ENCODE data around the gene ECHDC3.
A peak's percentile ranks its signal among the peaks of the same experiment; 100 is the strongest.
"Not testable (repeated sequence)": the region's sequence is repeated elsewhere in the genome, so short reads cannot be mapped to it uniquely, and the experiment has no call there.

Gene ECHDC3, protein sequence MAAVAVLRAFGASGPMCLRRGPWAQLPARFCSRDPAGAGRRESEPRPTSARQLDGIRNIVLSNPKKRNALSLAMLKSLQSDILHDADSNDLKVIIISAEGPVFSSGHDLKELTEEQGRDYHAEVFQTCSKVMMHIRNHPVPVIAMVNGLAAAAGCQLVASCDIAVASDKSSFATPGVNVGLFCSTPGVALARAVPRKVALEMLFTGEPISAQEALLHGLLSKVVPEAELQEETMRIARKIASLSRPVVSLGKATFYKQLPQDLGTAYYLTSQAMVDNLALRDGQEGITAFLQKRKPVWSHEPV

DNA sequence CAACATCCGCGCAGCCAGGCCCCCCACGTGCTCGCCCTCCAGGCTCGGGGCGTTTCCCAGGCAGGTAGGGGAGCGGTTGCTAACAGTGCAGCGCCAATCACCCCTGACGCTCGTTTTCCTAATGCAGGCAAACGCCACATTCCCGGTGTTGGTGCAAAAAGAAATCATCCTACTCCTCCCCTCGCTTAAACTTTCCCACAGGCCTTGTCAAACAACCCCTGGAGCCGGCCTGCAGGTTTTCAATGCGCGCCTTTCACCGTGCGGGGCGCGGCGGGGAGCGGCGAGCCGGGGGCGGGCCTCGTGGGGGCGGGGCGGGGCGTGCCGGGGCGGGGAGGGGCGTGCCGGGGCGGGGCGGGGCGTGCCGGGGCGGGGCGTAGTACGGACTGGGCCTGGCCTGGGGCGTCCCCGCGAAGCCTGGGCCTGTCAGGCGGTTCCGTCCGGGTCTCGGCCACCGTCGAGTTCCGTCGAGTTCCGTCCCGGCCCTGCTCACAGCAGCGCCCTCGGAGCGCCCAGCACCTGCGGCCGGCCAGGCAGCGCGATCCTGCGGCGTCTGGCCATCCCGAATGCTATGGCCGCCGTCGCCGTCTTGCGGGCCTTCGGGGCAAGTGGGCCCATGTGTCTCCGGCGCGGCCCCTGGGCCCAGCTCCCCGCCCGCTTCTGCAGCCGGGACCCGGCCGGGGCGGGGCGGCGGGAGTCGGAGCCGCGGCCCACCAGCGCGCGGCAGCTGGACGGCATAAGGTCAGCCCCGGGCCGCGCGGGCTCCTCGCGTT lies at the start of gene ECHDC3:
ECHDC3 (plus strand) TSS at position 374 of the 770 bp plus-strand sequence; CDS start at position 569, 195 bp downstream.
- peak; percentile 61 for DNase-seq

DNA sequence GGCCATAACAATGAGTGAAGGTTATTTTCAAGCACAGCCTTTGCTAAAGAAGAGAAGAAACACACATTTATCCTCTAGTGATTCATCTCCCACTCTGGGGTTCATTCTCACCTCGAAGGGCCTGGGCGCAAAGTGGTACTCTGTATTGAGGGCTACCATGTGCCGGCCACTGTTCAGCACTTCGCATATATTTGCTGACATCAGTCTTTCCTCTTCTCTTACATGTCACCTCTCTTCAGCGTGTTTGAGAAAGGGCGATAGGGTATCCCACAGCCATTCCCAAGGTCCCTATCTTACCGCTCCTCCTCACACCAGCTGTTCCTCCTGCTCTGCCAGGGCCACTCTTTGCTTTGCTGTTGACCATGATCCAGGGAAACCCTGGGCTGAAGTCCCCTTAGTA lies 48.8 kb upstream of the ECHDC3 start:
- DNase-seq, result no peak

DNA sequence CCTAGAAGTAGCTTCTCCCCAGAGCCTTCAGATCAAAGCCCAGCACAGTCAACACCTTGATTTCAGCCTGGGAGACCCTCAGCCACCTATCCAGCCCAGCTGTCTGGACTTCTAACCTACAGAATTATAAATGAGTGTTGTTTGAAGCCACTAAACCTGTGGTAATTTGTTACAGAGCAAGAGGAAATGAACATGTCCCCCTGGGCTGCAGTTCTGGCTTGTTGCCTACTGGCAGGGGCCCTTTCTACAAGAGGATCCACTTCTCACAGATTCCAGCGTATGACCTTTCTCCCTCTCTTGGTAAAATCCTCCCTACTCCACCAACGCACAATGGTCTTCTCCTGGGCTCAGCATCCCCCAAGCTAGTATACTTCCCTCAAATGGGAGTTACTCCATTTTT lies 46.4 kb upstream of the ECHDC3 start:
- DNase-seq, result no peak

- no peak for DNase-seq
These were observed 44.3 kb upstream of the ECHDC3 start for GRCh38 chr10:11697718-11698527.

GRCh38 chr10:11698691-11699549 lies 43.3 kb upstream of the ECHDC3 start:
- no peak for DNase-seq

DNA sequence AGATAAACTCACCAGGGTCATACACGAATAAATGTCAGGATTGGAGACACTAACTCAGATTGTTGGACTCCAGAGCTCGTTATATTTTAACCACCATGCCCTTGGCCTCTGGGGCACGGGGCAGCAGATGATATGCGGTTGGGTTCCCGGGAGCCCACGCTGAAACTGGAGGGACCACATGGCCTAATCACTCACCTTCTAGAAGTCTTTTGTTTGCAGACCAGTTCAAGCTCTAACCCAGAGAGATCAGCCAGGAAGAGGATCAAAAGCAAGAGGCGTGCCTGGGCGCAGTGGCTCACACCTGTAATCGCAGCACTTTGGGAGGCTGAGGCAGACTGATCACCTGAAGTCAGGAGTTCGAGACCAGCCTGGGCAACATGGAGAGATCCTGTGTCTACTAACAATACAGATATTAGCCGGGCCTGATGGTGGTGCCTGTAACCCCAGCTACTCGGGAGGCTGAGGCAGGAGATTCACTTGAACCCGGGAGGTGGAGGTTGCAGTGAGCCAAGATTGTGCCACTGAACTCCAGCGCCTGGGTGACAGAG lies 42.6 kb upstream of the ECHDC3 start:
- no peak for DNase-seq

- no peak for DNase-seq
These were observed 41.6 kb upstream of the ECHDC3 start for GRCh38 chr10:11700539-11700938.

- no peak for DNase-seq
These were observed 40.6 kb upstream of the ECHDC3 start for GRCh38 chr10:11701451-11702095.

DNA sequence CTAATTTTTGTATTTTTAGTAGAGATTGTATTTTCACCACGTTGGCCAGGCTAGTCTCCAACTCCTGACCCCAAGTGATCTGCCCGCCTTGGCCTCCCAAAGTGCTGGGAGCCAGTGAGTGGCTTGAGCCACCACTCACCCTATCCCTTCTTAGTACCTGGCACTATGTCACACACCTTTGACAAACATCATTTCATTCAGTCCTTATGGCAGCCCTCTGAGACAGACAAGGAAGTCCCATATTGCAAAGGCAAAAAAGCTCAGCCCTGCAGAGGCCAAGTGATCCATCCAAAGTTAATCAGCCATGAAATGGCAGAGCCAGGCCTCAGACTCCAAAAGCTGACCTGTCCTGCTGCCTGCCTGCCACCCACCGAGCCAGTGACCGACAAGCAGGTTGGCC lies 39.9 kb upstream of the ECHDC3 start:
- DNase-seq, result no peak

GRCh38 chr10:11704092-11704491 lies 38.1 kb upstream of the ECHDC3 start:
- DNase-seq, result no peak

DNA sequence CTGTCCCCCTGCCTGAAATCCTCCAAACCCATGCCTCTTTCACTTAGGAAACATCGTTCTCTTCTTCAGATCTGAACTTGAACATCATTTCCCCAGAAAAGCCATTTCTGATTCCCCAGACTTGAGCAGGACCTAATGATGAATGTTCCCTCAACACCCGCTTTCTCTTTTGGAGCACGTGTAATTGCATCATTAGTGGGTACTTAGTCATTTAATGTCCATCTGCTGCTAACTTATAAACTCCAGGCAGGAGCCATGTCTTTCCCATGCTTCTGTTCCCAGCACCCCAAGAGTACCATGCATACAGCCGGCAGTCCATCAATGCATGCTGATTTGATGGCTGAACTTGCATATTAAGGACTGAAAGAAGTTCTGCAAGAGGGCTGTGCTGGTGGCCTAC lies 36.5 kb upstream of the ECHDC3 start:
- DNase-seq, result no peak

- no peak for DNase-seq
These were observed 35.2 kb upstream of the ECHDC3 start for GRCh38 chr10:11706895-11707567.

- DNase-seq, result peak; percentile 24
These were observed 34.4 kb upstream of the ECHDC3 start for GRCh38 chr10:11707624-11708350.

DNA sequence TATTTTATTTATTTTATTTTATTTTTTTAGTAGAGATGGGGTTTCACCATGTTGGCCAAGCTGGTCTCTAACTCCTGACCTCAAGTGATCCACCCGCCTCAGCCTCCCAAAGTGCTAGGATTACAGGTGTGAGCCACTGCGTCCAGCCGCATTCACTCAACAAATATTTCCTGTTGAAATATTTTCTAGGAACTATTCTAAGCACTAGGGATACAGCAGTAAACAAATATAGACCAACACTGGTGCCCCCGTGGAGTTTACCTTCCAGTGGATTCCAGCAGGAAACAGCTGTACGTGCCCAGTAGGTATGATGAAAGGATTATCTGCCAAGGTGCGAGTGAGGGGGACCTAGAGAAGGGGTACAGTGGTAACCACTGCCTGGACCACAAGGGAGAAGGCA lies 33.4 kb upstream of the ECHDC3 start:
- not testable (repeated sequence) for DNase-seq

DNA sequence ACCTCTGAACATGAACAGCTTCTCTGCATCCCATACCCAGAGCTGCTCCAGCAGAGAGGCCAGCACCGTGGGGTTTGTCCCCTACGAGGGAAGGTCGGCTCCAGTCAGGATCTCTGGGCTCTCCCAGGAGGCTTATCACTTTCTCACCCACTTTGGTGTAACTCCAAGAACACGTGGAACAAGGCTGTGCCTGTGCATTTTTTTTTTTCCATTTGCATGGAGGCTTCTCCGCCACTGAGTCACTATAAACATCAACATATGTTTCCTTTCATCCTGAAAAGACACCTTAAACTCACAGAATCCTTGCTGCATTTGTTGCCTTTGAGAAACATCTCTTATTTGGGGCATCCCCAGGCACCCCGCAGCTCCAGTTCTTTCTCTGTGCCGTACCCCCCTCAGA lies 29.4 kb upstream of the ECHDC3 start:
- DNase-seq, result no peak

DNA sequence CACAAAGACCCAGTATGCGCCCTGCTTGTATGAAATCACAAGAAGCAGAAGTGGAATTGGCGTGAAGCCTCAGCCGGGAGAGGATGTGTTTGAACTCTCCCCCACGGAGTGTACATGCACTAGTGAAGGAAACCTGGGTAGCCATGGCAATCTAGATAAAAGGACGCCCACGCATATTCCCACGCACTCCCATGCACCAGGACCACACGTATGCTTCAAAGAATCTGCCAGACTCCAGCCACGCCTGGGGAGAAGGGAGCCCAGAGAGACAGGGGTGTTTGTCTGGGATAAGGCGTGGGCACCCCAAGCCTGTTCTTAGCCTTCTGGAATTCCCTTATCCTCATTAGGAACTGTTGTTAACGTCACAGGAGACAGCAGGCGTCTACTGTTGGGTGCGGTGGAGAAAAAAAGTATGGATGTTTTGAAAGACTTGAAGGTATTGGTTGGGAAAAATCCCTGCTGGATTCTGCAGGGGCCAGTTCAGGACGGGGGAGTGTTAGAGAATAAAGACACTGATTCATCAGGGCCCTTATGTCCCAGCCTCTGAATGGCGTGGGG lies 28.9 kb upstream of the ECHDC3 start:
- DNase-seq, result no peak

- no peak for DNase-seq
These were observed 28.2 kb upstream of the ECHDC3 start for GRCh38 chr10:11713963-11714362.

GRCh38 chr10:11714750-11715365 lies 27.3 kb upstream of the ECHDC3 start:
- DNase-seq, result no peak

GRCh38 chr10:11715815-11716494 lies 26.2 kb upstream of the ECHDC3 start:
- DNase-seq, result no peak
